Fibroblast of peridontal ligament (primary cell): ENCODE results near the gene CD74.
A peak's percentile ranks its signal among the peaks of the same experiment; 100 is the strongest.
"Not testable (repeated sequence)": the region's sequence is repeated elsewhere in the genome, so short reads cannot be mapped to it uniquely, and the experiment has no call there.

Source experiments
- DNase-seq: peaks from one replicate; pipeline ENCODE4 v3.0.0-alpha.2; 2010; ENCODE audit errors: extremely low read depth

CD74 gene

GRCh38 chr5:150412319-150413175, at the start of gene CD74:
CD74 (minus strand) TSS chr5:150412910; CDS start chr5:150412749, 161 bp downstream.
- peak; percentile 68 for DNase-seq

DNA sequence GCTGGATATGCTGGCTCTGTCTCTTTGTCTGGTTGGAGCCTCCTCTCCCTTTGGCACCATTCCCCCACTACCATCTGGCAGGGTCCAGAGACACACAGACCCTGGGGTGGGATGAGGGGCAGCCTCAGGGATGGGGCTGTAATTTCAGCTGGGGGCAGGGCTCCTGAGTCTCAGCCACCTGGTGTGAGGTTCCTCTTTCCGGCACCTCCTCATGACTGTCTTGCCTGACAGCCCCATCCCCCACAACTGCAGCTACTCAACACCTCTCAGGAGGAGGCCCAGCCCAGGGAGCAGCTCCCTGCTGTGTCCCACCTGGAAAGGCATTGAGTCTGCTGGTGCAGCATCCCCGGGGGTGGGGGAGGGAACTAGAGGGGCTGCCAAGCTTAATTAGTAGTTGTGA, 48.5 kb upstream of the CD74 start:
- no peak for DNase-seq

- DNase-seq, result no peak
Observed at GRCh38 chr5:150460781-150461180, 48.1 kb upstream of the CD74 start.

DNA sequence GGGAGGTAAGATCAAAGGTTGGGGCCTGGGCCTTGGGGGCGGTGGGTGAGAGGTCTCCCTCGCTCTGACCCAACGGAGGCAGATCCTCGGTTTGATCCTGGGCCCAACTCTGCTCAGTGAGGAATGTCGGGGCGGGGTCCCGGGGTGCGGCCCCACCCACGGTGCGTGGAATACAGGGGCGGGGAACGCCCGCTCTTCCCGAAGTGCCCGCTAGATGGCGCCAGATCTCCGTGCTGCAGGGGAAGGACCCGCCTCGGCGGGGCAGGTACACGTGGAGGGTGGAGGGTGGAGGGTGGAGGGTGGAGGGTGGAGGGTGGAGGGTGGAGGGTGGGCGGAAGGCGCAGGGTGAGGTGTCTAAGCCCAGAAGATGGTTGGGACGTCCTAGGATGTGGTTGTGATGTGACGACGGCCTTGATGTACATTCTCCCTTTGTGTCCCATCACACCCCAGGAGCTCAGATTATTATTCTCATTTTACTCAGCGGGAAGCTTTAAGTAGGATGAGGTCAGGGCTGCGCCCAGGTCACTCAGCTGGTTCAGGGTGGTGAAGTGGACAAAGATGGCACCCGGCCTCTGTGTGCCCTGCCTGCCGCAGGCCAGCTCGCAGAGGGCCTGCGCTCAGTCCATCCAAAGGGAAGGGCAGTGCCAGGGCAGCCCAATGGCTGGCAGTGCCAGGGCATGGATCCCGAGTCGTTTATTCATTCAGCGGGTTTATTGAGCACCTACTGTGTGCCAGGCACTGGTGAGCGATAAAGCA, 46.3 kb upstream of the CD74 start:
- peak; percentile 44 for DNase-seq

- no peak for DNase-seq
Observed at GRCh38 chr5:150457562-150458240, 45.0 kb upstream of the CD74 start.

- DNase-seq, result no peak
Observed at GRCh38 chr5:150457121-150457520, 44.4 kb upstream of the CD74 start.

DNA sequence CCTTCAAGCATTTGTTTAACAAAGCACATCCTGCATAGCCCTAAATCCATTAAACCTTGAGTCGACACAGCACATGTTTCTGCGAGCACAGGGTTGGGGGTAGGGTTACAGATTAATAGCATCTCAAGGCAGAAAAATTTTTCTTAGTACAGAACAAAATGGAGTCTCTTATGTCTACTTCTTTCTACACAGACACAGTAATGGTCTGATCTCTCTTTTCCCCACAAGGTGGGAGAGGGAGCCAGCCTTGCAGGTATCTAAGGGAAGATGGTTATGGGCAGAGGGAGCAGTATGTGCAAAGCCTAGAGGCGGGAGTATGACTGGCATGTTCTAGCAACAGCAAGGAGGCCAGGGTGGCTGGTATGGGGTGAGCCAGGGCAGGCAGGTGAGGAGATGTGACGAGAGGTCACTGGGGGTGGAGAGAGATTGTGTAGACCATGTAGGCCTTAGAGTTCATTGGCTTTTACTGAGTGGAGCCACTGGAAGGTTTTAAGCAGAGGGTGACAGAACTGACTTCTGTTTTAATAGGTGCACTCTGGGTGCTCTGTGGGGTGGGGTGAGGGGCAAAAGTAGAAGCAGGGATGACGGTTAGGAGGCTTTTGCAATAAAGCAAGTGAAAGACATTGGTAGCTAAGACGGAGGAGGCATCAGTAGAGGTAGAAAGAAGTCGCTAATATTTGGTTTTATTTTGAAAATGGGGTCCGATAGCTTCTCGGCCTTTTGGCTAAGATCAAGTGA, 42.0 kb upstream of the CD74 start:
- no peak for DNase-seq

- not testable (repeated sequence) for DNase-seq
Observed at GRCh38 chr5:150454027-150454426, 41.3 kb upstream of the CD74 start.

GRCh38 chr5:150452914-150453313, 40.2 kb upstream of the CD74 start:
- DNase-seq, result no peak

DNA sequence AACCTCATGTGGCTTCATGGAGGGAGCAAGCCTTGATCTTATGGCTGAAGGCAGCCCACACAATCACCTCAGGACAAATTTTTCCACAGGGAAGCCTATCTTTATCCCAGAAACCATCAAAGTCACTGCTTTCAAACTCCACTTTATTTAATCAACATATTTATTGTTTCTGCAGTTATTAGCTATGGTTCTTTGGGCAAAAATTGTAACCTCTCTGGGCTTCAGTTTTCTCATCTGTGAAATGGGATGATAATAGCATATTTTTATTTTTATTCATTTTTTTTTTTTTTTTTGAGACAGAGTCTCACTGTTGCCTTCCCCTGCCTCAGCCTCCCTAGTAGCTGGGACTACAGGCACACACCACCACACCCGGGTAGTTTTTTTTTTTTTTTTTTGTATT, 38.9 kb upstream of the CD74 start:
- no peak for DNase-seq

DNA sequence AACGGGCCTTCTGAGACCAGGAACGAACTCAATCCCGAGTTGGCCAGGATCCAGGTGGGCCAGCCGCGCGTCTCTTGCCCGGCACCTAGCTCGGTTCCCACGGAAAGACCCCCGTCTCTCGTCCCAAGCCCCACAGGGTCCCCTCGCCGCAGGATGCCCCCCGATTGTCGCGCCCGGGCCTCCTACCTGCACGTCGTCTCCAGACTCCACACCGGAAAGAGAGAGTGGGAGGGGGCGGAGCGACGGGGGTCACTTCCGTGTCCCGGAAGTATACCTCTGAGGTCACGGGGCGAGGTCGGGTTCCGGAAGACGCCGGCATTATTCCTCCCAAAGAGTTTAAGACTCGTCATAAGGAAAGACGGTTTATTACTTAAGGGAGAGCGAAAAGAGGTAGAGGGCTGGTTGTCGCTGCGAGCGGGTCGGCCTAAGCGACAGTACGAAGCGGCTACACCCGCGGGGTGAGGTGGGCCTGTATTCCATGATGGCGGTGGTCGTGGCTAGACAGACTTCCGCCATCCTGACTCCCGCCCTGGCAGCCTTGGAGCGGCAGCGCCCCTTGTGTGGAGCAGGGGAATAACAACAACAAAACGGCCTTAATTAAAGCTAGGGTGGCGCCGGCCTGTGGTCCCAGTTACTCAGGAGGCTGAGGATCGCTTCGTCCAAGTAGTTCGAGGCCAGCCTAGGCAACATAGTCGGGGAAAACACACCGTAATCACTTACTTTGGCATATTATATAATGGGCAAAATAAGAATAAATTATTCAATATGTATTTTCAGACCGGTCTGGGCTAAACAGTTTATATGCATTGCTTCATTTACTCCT, 37.0 kb upstream of the CD74 start, which contains the start of gene RPS14:
Gene RPS14 (minus strand): TSS at position 223 of the 823 bp plus-strand sequence. CDS start 2,006 bp downstream, outside the sequence.
- peak; percentile 94 for DNase-seq

DNA sequence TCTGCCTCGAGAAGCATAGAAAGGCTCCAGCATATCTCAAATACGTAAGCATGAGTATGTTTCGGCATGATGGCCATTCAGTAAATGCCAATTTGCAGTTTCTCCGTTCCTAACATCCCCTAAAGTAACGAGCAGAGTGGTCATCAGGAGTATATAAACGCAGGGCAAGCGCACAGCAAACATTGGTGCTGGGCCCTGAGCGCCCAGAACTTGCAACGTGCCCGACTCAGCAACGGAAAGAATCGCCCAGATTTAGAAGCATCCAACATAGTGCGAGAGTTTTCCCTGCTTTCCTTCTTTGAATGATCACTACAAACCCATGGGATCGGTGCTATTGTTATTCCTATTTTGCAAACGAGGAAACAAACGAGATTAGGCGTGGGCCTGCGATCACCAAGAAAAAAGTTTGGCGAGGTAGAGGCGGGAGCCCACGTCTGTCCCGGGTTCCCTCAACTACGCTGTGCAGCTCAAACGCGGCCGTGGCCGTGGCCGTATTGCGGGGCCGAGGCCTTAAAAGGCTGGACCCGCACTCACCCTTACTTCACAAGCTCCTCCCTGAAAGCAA, 36.3 kb upstream of the CD74 start:
- DNase-seq, result no peak

DNA sequence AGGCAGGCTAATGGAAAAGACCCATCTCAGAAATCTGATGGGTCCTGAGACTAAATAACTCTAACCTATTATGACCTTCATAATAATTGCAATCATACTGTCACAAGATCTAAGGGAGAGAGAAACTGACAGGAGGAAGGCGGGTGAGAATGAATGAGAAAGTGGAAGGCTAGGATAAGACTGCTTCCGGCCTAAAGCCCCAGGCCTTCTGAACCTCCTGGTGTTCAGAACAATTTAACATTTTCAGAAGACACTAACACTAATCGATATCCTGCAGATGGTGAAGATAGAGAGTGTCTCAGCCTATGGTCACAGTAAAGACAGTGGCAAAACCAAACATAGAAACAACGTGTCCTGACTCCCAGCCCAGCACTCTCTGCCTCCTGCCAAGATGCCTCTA, 35.6 kb upstream of the CD74 start:
- no peak for DNase-seq

DNA sequence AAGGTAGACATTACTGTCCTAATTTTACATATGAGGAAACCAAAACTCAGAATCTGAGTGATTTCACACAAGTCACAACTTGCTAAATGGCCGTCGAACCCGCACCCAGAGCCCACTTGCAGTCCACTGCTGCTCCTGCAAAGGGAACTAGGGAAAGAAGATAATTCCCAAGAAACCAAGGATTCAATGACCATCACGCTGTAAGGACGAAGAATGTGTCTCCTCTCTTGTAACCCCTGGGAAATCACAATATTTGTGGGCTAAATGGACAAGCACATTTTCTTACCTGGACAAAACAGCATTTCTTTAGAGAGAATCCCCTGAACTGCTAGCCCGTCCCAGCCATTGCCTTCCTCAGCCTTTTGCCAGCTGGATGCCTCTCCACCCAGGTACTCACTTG, 34.5 kb upstream of the CD74 start:
- DNase-seq, result no peak

DNA sequence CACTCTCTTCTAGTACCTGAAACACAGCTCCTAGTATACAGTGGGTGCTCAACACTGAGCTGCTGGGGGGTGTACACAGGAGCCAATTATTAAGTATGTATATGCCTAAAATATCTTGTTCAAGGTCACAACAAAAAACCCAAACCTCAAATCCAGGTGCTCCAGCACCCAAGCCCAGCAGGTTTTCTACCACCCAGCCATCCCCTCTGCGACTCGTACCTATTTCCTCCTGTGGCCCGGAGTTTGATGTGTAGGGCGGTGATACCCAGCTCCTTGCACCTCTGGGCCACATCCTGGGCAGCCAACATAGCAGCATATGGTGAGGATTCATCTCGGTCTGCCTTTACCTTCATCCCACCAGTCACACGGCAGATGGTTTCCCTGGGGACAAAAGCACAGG, 33.9 kb upstream of the CD74 start:
- DNase-seq, result no peak

DNA sequence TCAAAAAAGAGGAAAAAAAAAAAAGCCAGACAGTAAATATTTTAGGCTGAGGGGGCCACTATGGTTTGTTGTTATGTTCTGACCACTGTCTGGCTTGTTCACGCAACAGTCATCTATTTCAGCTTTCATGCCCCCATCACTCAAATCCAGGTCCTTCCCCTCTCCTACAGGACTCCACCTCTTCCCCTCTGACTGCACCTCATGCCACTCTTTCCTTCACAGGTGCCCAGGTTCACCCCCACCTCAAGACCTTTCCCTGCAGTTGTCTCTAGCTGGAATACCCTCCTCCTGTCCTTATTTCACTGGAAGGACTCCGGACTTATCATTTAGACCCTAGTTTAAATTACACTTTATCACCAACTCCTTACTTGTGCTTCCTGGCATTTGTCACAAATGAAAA, 33.4 kb upstream of the CD74 start:
- no peak for DNase-seq

- DNase-seq, result no peak
Observed at GRCh38 chr5:150444770-150445169, 32.1 kb upstream of the CD74 start.

GRCh38 chr5:150443242-150444075, 30.7 kb upstream of the CD74 start:
- DNase-seq, result no peak

DNA sequence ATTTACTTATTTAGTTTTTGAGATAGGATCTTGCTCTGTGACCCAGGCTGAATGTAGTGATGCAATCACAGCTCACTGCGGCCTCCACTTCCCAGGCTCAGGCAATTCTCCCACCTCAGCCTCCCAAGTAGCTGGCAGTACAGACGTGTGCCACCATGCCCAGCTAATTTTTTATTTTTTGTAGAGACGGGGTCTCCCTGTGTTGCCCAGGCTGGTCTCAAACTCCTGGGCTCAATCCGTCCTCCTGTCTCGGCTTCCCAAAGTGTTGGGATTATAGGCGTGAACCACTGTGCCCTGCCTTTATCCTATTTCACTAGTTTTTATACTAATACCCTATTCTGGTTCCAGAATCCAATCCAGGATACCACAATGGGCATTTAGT, 30.0 kb upstream of the CD74 start:
- no peak for DNase-seq
